ENCODE data around the gene DLG2. TPM values are rescaled to one million over a fixed set of nuclear protein-coding genes. Genes with fewer than 3 reads are reported as not detected.
"Not testable (repeated sequence)": the region's sequence is repeated elsewhere in the genome, so short reads cannot be mapped to it uniquely, and the experiment has no call there.

The DLG2 gene
- polyA plus RNA-seq, 4 donors = 6.8 to 14.7 (median 13.2) TPM

- DNase-seq (ENCODE audit: low read depth in 4 of 4, low spot score in 3 of 4) = no peak
These were observed 1271.2 kb downstream of the DLG2 start for GRCh38 chr11:84355911-84356310.

GRCh38 chr11:84345597-84345996 lies 1281.5 kb downstream of the DLG2 start:
- DNase-seq (ENCODE audit: low read depth in 4 of 4, low spot score in 3 of 4) = no peak

- DNase-seq (ENCODE audit: low read depth in 4 of 4, low spot score in 3 of 4) = no peak
These were observed 1282.1 kb downstream of the DLG2 start for GRCh38 chr11:84345027-84345426.

GRCh38 chr11:84339796-84340195 lies 1287.3 kb downstream of the DLG2 start:
- DNase-seq (ENCODE audit: low read depth in 4 of 4, low spot score in 3 of 4) = no peak

GRCh38 chr11:84333221-84333620 lies 1293.9 kb downstream of the DLG2 start:
- no peak for DNase-seq (ENCODE audit: low read depth in 4 of 4, low spot score in 3 of 4)

- DNase-seq (ENCODE audit: low read depth in 4 of 4, low spot score in 3 of 4) = no peak
These were observed 1304.9 kb downstream of the DLG2 start for GRCh38 chr11:84322211-84322610.

- DNase-seq (ENCODE audit: low read depth in 4 of 4, low spot score in 3 of 4) = no peak
These were observed 1307.3 kb downstream of the DLG2 start for GRCh38 chr11:84319863-84320262.

- DNase-seq (ENCODE audit: low read depth in 4 of 4, low spot score in 3 of 4) = no peak
These were observed 1310.1 kb downstream of the DLG2 start for GRCh38 chr11:84316866-84317555.

GRCh38 chr11:84313830-84314359 lies 1313.2 kb downstream of the DLG2 start:
- DNase-seq (ENCODE audit: low read depth in 4 of 4, low spot score in 3 of 4) = no peak

GRCh38 chr11:84310268-84310667 lies 1316.9 kb downstream of the DLG2 start:
- no peak for DNase-seq (ENCODE audit: low read depth in 4 of 4, low spot score in 3 of 4)

GRCh38 chr11:84308491-84308890 lies 1318.7 kb downstream of the DLG2 start:
- DNase-seq (ENCODE audit: low read depth in 4 of 4, low spot score in 3 of 4) = not testable (repeated sequence)

- DNase-seq (ENCODE audit: low read depth in 4 of 4, low spot score in 3 of 4) = no peak
These were observed 1327.1 kb downstream of the DLG2 start for GRCh38 chr11:84300092-84300491.

- DNase-seq (ENCODE audit: low read depth in 4 of 4, low spot score in 3 of 4) = no peak
These were observed 1329.6 kb downstream of the DLG2 start for GRCh38 chr11:84297570-84297969.

GRCh38 chr11:84295815-84296214 lies 1331.3 kb downstream of the DLG2 start:
- no peak for DNase-seq (ENCODE audit: low read depth in 4 of 4, low spot score in 3 of 4)

- no peak for DNase-seq (ENCODE audit: low read depth in 4 of 4, low spot score in 3 of 4)
These were observed 1334.2 kb downstream of the DLG2 start for GRCh38 chr11:84292955-84293354.

GRCh38 chr11:84292006-84292405 lies 1335.1 kb downstream of the DLG2 start:
- no peak for DNase-seq (ENCODE audit: low read depth in 4 of 4, low spot score in 3 of 4)

GRCh38 chr11:84290647-84291046 lies 1336.5 kb downstream of the DLG2 start:
- no peak for DNase-seq (ENCODE audit: low read depth in 4 of 4, low spot score in 3 of 4)

- DNase-seq (ENCODE audit: low read depth in 4 of 4, low spot score in 3 of 4) = no peak
These were observed 1337.7 kb downstream of the DLG2 start for GRCh38 chr11:84289381-84289906.

- DNase-seq (ENCODE audit: low read depth in 4 of 4, low spot score in 3 of 4) = no peak
These were observed 1353.6 kb downstream of the DLG2 start for GRCh38 chr11:84273541-84273940.

- no peak for DNase-seq (ENCODE audit: low read depth in 4 of 4, low spot score in 3 of 4)
These were observed 1356.7 kb downstream of the DLG2 start for GRCh38 chr11:84270466-84270865.

- DNase-seq (ENCODE audit: low read depth in 4 of 4, low spot score in 3 of 4) = no peak
These were observed 1363.1 kb downstream of the DLG2 start for GRCh38 chr11:84264066-84264465.

GRCh38 chr11:84261707-84262106 lies 1365.4 kb downstream of the DLG2 start:
- DNase-seq (ENCODE audit: low read depth in 4 of 4, low spot score in 3 of 4) = no peak
